ENCODE measurements around the gene DRGX.

Gene DRGX

DNA sequence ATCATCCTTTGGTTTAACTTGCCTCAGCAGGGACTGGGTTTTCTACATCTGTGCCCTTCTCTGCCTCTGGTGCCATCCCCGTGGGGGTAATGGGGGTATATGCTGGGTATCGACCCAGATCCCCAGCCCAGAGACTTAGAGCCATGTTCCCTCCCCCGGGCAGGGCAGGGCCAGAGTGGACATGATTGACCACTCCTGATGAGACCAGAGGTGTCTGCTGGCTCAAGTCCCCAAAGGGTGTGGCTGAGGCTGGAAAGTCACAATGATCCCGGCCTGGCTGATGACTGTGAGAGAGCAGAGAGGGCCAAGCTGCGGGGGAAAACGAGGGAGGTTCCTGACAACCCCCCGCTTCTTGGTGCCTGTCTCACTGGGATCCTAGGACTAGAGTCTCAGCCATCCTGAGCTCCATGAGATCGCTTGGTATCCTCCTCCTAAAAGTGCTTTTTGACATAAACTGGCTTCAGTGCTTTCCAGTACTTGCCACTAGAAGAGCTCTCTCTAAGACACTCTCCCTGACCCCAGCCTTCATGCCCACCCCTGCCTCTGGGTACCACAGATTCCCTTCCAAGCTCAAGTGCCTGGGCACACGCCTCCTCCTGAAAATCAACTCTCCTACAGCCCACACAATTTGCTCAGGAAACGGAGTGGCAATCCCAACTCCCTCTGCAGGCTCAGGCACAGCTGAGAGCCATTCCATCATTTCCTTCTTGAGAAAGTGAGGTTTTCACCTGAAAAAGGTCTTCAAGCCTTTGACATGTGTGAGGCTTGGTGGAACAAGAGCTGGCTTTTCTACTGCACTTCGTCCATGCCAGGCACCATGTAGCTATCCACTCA lies 33.9 kb downstream of the DRGX start:
- Histone ChIP-seq H3K36me3 (no peaks in the 10 kb centered on the region), H3K27me3 (ENCODE audit: insufficient read depth, low read depth, severe bottlenecking) (peaks cover 10% of the 10 kb centered on the region), H3K27ac (no peak overlapping the region), H3K4me3 (ENCODE audit: low read depth, low read length) (no peak overlapping the region), H3K9me3 (ENCODE audit: severe bottlenecking) (no peaks in the 10 kb centered on the region)
- TF ChIP-seq, protein P1, sequence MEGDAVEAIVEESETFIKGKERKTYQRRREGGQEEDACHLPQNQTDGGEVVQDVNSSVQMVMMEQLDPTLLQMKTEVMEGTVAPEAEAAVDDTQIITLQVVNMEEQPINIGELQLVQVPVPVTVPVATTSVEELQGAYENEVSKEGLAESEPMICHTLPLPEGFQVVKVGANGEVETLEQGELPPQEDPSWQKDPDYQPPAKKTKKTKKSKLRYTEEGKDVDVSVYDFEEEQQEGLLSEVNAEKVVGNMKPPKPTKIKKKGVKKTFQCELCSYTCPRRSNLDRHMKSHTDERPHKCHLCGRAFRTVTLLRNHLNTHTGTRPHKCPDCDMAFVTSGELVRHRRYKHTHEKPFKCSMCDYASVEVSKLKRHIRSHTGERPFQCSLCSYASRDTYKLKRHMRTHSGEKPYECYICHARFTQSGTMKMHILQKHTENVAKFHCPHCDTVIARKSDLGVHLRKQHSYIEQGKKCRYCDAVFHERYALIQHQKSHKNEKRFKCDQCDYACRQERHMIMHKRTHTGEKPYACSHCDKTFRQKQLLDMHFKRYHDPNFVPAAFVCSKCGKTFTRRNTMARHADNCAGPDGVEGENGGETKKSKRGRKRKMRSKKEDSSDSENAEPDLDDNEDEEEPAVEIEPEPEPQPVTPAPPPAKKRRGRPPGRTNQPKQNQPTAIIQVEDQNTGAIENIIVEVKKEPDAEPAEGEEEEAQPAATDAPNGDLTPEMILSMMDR (IDR thresholded peaks at IDR 0.05; ENCODE audit: low read depth, low read length) = no peak
- DNase-seq = no peak

DNA sequence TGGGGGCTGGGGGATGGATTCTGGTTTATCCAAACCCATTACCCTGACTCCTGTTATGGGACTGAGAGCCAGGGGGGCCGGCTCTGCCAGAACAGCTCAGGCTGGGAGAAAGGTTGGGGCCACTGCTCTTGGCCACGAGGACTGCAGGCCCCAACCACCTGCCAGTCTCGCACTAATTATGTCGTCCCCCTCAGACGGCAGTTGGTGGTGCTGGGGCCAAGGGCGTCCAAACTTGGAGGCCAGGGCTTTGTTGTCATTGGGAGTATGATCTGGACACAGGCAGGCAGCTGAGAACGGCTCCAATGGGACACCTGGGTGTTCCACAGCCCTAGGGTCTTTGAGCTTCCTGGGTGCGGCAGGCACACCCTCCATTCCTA lies 34.7 kb downstream of the DRGX start:
- no peak for DNase-seq
- H3K27ac ChIP-seq = no peak overlapping the region
- H3K9me3 ChIP-seq (ENCODE audit: severe bottlenecking) = no peaks in the 10 kb centered on the region
- TF ChIP-seq, protein P1 (IDR thresholded peaks at IDR 0.05; ENCODE audit: low read depth, low read length) = no peak
- H3K27me3 ChIP-seq (ENCODE audit: insufficient read depth, low read depth, severe bottlenecking) = peaks cover 7% of the 10 kb centered on the region
- no peaks in the 10 kb centered on the region for H3K36me3 ChIP-seq
- no peak overlapping the region for H3K4me3 ChIP-seq (ENCODE audit: low read depth, low read length)

DNA sequence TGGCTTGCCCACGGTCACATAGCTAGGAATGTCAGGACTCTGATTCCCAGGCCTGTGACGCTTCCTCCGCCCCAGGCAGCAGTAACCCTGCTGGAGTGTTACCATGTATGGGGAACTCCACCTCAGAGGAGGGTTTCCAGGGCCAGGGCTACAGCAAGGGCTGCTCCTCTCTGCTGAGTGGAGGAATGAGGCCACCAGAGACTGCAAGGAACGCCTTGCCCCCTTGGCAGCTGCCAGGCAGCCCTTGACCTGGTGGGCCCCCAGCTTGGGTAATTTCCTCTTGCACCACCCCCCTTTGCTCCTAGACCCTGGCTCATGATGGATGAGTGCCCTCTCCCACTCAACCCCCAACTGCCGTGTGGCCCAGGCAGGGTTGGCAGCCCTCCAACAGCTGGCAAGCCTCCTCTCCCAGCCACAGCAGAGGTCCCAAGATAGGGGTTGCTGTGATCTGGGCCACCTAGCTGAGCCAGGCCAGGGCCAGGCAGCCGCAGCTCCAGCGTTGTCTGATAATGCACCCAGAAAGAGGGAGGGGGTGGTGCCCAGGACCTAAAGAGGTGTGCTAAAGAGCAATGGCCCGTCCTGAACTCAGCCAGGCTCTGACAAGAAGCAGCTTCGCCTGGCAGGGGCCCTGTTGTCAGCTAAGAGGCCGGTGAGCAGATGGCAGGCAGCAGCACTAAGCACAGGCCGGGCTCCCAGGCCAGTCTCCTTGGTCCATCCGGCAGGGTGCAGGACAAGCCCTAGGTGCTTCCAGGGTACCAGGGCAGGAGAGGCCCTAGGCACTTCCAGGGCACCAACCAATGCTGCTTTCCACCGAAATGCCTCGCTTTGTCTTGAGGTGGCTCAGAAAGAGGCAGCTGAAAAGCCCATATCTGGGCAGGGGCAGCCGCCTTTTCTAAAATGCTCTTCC lies 35.4 kb downstream of the DRGX start:
- DNase-seq = no peak
- no peak overlapping the region for H3K27ac ChIP-seq
- H3K9me3 ChIP-seq (ENCODE audit: severe bottlenecking) = no peaks in the 10 kb centered on the region
- TF ChIP-seq, protein P1 (IDR thresholded peaks at IDR 0.05; ENCODE audit: low read depth, low read length) = no peak
- peaks cover 6% of the 10 kb centered on the region for H3K27me3 ChIP-seq (ENCODE audit: insufficient read depth, low read depth, severe bottlenecking)
- no peak overlapping the region for H3K4me3 ChIP-seq (ENCODE audit: low read depth, low read length)
- no peaks in the 10 kb centered on the region for H3K36me3 ChIP-seq

DNA sequence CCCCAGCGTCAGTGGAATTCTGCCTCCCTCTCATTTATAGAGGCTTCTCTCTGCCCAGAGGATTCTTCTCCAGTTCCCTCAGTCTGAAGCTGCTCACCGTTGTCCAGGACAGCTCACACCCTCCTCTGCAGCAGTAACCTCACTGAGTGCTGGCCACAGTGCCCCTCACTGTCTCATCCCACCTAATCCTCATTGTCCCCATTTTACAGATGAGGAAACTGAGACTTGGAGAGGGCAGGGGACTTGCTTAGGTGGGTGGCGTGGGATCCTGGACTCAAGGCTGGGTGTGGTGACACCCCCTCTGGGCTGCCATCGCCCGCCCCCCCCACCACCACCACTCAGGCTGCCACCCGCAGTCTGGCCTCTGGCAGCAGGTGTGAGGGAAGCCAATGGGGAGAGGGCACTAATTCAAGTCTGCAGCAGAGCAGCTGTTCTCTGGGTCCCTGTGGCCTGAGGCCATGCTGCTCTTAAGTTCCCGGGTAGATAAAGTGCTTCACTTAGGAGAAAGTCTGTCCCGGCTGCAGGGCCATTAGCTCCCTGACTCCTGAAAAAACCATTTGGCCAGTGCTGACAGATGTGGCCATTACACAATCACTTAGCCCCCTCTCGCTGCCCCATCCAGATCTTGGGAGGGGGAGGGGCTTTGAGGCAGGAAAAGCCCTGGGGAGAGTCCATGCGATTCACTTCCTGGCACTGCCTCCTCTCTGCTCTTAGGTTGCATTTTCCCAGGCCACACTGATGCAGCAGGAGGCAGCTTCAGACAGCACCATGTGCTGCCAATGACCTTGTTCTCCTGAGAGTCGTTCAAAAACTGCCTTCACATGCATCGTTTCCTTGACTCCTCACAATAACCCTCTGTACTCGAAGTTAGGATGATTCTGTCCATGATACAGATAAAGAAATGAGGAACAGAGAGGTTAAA lies 36.3 kb downstream of the DRGX start:
- no peak for DNase-seq

DNA sequence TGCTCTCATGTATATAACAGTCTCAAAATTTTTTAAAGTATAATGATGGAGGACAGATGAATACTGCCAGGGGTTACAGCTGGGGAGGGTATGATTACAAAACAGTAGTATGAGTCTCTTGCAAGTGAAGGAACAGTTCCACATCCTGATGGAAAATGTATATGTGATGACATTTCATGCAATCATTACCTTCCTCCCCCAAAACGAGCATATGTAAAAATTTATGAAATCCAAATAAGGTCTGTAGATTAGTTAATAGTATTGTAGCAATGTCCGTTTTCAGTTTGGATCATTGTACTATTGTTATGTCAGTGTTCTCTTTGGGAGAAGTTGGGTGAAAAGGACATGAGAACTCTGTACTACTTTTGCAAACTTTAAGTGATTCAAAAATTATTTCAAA lies 38.0 kb downstream of the DRGX start:
- no peak overlapping the region for H3K4me3 ChIP-seq (ENCODE audit: low read depth, low read length)
- H3K9me3 ChIP-seq (ENCODE audit: severe bottlenecking) = no peaks in the 10 kb centered on the region
- TF ChIP-seq, protein P1 (IDR thresholded peaks at IDR 0.05; ENCODE audit: low read depth, low read length) = no peak
- H3K27me3 ChIP-seq (ENCODE audit: insufficient read depth, low read depth, severe bottlenecking) = peaks cover 3% of the 10 kb centered on the region
- H3K36me3 ChIP-seq = no peaks in the 10 kb centered on the region
- DNase-seq = no peak
- no peak overlapping the region for H3K27ac ChIP-seq

More for the DNA sequence above, 36.3 kb downstream of the DRGX start:
- Histone ChIP-seq H3K36me3 (no peaks in the 10 kb centered on the region), H3K27me3 (ENCODE audit: insufficient read depth, low read depth, severe bottlenecking) (peaks cover 6% of the 10 kb centered on the region), H3K4me3 (ENCODE audit: low read depth, low read length) (no peak overlapping the region), H3K27ac (no peak overlapping the region), H3K9me3 (ENCODE audit: severe bottlenecking) (no peaks in the 10 kb centered on the region)
- TF ChIP-seq, protein P1 (IDR thresholded peaks at IDR 0.05; ENCODE audit: low read depth, low read length) = no peak
